CMK (cell line): ENCODE data around the gene IPO11.
"Not testable (repeated sequence)": the region's sequence is repeated elsewhere in the genome, so short reads cannot be mapped to it uniquely, and the experiment has no call there.

ENCODE experiments used
- DNase-seq: peaks from one replicate; pipeline ENCODE4 v3.0.0-alpha.2; 2010; ENCODE audit warnings: low read depth

The IPO11 gene

DNA sequence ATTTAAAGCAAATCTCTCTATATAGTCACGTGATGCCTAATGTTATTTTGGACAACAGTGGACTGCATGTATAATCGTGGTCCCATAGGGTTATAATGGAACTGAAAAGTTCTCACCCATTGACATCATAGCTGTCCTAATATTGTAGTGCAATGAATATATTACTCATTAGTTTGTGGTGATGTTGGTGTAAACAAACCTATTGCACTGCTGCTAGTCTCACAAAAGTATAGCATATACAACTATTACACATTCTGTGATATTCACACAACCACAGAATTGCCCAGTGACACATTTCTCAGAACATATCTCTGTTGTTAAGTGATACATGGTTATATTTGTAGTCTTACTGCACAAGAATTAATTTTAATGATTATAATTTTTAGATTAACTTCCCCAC lies 37.7 kb downstream of the IPO11 start:
- DNase-seq: no peak

DNA sequence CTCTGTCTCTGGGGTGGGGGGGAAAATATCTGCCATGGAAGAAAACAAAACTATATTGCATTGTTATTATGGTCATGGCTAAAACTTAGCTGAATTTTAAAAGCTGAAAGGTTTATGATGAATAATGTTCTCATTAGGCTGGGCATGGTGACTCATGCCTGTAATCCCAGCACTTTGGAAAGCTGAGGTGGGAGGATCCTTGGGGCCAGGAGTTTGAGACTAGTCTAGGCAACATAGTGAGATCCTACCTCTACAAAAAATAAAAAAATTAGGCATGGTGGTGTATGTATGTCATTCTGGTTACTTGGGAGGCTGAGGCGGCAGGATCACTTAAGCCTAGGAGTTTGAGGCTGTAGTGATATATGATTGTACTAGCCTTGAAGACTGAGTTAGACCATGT lies 44.5 kb downstream of the IPO11 start:
- DNase-seq: no peak

DNA sequence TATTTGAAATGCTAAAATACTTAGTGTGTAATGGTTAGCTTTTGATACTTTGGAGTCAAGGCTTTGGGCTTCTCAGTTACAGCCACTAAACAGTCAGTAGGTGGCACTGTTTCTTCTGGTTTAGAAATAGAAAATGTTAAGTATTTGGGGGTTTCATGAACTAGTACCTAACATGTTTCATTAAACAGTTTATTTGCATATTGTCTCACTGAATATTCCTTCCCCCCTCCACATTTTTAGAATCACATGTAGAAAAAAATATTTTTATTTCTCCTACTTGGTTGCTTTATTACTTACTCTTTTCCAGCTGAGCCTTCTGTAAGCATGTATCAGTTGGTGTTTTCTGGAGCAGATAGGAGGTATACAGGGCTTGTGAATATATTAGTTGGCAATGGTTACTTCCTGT lies 48.0 kb downstream of the IPO11 start:
- no peak for DNase-seq

DNA sequence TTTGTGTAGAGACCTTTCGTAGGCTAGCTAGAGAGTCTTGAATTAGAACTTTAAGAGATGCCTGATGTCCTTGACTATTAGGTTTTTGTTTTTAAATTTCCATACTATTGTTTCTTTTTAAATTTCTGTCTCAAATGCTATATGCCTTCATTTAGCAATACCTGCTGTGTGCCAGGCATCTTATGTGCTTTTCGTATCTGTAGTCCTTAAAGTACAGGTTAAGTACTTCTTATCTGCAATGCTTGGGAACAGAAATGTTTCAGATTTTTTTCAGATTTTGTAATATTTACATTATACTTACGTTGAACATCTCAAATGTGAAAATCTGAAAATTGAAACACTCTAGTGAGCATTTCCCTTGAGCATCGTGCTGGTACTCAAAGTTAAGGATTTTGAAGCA lies 49.0 kb downstream of the IPO11 start:
- no peak for DNase-seq

DNA sequence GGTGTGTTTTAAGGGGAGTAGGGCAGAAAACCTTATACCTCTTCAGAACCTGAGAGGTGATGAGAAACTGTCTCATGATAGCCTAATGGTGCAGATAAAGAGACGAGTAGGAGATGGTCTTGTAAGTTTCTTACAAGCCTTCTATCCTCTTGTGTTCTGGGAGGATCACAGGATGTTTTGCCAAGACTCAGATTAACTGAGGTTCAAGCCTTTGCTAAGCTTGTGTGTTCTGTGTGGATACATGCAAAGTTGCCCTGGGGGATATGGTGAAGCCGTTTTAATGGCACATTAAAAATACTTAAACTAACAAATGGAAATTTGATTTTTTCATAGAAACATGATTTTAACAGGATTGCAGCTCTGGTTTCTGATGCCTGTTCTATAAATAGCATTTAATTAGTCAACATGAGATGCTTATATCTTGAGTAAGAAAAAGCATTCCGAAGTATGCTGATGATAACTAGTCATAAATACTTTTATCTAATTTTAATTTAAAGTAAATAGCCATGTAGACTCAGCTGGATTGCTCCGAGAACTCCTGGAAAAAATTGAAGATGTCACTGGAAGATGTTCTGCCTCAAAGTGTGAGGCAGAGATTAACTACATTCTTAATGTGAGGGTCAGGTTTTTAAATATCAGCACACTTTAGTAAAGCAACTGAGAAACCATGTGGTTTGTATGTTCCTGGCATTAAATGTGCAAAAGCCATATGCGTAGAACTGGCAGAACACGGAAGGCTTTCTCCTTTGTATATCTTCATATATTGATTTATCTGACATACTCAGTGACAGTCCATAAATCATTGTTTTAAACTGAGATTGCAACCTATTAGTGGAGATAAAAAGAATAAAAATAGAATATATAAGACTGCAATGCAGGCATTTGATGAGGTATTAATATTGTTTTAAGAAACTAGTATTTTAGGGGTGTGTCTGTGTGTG lies 53.7 kb downstream of the IPO11 start:
- DNase-seq: no peak

DNA sequence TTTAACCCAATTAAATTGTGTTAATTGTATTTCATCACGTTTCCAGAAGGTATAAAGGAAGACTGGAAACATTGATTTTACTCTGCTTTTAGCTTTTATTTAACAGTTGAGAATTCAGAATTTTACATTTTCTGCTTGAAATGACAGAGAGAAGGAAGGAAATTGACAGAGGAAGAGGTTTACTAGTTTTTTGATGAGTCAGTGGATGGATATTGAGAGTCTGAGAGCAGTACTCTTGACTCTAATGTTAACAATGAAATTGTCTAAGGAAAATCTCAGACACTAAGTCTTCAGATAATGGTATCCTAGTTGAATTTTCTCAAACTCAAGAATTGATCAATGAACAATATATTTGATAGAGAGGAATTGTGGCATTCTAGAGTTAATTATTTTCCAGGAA lies 60.6 kb downstream of the IPO11 start:
- no peak for DNase-seq

DNA sequence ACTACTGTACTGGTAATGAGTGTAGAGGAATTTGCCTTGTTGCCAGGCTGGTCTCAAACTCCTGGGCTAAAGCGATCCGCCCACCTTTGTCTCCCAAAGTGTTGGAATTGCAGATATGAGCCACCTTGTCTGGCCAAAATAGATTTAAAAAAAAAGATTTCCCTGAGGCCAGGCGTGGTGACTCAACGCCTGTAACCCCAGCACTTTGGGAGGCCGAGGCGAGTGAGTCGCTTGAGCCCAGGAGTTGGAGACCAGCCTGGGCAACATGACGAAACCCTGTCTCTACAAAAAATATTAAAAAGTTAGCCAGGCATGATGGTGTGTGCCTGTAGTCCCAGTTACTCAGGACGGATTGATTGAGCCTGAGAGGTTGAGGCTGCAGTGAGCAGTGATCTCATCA lies 62.5 kb downstream of the IPO11 start:
- no peak for DNase-seq

DNA sequence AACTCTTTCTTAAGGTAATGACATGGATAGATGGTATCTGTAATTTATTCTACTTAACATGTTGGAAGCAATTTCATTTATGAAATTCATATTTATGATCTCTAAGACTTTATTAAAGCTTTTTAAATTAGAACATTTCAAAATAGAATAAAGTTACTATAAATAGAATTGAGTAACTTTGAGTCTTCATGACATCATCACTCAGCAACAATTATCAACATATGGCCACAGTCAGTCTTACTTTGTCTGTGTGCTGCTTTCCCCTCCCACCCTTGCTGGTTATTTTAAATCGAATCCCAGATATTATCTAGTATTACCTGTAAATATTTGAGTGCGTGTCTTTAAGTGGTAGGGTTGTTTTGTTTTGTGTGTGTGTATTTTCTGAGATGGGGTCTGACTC lies 65.2 kb downstream of the IPO11 start:
- no peak for DNase-seq

DNA sequence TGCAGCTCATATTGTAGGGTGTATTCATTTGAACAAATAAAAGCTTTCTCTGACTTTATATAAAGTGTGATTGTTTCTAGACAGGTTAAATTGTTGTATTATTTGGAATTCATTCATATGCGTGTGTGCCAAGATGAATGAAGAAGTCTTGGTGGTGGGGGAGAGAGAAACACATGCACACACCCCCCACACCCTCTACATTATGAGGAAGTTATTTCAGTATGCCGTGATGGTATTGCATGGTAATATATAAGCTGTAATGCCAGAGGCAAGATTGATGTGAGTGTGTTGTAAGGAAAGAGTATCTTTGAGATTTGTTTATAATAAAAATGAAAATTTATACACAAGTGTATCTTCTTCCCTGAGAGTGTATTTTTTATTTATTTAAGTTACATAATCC lies 71.0 kb downstream of the IPO11 start:
- DNase-seq: no peak

DNA sequence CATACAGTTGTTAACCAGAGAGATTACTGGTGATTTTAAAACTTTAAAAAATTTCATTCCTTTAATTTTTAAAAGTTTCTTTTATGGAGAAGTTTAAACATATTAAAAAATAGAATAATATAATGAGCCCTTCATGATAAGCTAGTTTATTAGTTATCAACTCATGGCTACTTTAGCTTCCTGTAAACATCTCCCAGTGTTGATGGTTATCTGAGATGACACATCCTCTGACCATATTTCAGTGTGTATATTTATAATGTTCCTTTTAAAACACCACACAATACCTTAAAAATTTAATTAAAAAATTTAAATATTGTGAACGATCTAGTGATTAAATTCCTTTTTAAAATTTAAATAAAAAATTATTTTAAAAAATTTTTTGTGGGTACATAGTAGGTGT lies 74.1 kb downstream of the IPO11 start:
- DNase-seq: no peak

DNA sequence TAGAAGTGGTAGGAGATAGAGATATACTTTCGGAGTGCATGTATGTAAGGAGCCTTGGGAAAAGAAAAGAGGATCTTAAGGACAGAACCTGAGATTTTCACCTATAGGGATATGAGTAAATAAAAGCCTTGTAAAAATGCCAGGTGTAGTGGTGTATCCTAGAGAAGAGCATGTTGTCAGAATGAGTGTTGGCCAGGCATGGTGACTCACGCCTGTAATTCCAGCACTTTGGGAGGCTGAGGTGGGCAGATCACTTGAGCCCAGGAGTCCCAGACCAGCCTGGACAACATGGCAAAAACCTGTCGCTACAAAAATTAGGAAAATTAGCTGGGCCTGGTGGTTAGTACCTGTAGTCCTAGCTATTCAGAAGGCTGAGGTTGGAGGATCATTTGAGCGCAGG lies 76.0 kb downstream of the IPO11 start:
- no peak for DNase-seq

DNA sequence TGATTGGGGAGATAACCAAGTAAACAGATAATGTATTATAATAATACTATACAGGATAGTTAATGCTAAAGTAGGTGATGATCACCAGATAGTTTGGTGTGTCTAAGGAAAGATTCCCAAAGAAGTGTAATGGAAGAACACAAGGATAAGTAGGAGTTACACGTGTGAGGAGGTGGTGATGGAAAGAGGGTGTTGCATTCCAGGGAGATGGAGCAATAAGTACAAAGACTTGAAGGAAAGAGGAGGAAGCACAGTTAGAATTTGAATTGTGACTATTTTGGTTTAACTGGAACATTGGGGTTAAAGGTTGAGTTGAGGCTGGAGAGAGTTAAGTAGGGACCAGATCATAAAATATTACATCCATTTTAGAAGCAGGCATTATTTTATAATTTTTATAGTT lies 76.9 kb downstream of the IPO11 start:
- DNase-seq: no peak

DNA sequence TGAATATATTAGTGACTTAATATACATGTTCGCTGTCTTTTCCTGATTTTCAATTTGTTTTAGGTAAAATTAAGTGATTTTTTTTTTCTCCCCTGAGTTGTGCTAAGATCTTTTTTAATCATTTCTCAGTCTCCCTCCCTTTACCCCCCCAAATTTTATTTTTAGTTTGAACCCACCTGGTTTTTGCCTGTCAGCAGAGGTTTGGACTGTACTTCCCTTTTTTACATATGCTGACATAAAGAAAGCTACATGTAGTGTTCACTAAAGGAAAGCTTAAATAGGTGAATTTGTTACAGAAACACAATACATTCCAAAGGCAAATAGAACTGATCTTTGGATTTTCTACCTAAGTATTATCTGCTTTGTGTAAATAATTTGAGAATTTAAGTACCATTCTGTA lies 82.2 kb downstream of the IPO11 start:
- no peak for DNase-seq

DNA sequence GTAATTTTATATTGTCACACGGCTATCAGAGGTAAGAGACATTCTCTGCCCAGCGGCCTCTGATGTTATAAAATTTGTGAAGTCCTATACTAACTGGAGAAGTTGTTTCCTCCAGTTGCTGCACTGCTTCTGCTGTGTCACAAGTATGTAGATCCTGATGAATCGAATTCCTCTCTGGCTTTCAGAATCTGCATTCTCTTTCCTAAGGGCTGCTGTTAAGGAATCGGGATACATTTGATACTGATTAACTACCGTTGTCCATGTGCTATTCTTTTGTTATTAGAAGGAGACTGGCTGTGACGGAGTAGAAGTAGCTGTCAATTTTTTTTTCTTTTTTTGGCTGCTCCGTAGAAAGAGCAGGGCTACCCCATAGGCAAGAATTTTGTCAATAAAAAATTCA lies 84.3 kb downstream of the IPO11 start:
- DNase-seq: no peak

DNA sequence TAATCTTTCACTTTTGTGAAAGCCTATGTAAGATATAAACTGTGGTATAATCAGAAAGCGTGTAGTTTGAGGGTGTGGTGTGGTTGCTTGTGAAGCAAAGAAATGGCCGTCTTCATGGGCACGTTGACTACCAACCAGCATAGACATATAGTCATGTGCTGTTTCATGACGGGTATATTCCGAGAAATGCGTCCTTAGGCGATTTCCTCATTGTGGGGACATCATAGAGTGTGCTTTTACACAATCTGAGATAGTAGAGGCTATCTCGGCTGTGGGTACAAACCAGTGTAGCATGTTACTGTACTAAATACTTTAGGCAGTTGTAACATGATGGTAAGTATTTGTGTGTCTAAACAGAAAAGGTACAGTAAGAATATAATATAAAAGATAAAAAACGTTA lies 86.4 kb downstream of the IPO11 start:
- no peak for DNase-seq

DNA sequence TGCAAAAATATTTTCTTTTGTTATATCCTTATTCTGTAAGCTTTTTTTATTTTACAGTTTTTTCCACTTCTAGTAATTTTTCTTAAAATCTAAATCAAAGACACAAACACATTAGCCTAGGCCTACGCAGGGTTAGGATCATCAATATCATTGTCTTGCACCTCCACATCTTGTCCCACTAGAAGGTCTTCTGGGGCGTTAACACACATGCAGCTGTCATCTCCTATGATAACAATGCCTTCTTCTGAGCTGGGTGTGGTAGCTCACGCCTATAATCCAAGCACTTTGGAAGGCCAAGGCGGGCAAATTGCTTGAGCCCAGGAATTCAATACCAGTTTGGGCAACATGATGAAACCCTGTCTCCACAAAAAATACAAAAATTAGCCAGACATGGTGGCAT lies 87.2 kb downstream of the IPO11 start:
- DNase-seq: no peak

DNA sequence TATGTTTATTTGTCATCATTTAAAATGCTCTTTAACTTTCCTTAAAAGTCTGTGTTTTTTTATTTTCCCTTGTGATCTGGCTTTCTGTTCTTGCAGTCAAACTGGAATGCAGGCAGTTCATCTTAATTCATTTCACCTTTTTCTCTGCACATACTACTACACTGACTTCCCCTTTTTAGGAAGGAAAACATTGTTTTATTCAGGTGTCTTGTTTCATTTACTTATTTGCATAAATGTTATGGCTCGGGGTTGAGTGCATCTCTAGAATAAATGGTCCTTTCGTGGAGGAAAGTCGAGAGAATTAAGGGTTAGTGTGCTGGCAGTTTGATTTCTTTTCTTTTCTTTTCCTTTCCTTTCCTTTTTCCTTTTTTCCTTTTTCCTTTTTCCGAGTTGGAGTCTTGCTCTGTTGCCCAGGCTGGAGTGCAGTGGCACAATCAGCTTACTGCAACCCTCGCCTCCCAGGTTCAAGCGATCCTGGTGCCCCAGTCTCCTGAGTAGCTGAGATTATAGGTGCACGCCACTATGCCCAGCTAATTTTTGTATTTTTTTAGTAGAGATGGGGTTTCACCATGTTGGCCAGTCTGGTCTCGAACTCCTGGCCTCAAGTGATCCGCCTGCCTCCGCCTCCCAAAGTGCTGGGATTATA lies 90.0 kb downstream of the IPO11 start:
- no peak for DNase-seq

DNA sequence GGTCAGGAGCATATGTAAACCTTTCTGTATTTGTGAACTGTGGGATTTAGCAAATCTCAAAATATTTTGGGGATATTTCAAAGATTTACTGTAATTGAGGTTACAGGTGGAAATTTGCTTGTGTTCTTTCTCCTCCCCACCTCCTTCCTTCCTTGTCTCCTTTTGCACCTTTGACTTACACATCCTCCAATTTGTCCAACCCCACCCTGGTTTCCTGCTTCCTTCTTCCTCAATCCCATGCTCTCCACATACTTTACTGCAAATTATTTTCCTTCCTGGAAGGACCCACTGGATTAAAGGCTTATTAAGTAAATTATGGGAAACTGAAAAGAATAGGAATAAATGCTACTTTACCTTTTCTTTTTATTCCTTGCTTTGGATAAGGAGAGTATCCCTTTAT lies 91.6 kb downstream of the IPO11 start:
- no peak for DNase-seq

DNA sequence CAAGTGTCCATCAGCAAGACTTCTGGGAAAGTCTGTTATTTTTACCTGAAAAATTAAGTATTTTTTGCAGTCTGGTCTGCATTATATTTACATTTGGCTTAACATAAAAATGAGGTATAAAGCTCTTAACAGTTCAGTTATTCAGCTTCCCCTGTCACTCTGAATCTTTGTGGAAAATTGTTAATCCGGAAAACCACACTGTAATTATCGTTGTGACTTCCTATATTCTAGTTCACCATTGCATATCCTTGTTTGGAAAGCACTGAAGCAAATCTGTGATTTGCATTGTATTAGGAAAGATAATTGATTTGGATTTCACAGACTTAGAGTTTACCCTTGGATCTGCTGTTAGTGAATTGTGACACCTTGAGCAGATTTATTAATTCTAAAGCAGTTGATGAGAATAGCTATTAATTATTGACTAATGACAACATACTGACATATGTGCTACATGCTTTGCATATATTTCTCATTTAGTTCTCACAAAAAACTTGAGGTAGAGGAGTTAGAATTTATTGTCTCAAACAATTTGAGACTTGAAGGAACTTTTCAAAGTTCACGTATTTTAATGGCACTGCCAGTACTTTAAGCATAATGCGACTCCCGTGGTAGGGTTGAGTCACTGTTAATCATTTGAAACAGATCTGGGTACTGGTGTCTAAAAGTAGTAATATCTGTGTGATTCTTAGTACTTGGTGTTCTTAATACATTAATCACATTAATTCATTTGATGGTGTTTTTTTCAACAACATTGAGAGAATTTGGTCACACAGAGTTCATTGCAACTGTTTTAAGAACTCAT lies 94.3 kb downstream of the IPO11 start:
- no peak for DNase-seq

DNA sequence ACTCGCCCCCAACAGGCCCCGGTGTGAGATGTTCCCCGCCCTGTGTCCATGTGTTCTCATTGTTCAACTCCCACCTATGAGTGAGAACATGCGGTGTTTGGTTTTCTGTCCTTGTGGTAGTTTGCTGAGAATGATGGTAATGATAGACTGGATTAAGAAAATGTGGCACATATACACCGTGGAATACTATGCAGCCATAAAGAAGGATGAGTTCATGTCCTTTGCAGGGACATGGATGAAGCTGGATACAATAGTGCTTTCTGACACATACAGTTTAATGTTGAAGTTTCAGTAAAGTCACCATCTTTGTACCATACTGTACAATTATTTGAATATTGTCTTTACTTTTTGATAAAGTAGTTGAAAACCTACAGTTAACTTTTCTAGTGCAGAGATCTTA lies 96.2 kb downstream of the IPO11 start:
- DNase-seq: not testable (repeated sequence)

DNA sequence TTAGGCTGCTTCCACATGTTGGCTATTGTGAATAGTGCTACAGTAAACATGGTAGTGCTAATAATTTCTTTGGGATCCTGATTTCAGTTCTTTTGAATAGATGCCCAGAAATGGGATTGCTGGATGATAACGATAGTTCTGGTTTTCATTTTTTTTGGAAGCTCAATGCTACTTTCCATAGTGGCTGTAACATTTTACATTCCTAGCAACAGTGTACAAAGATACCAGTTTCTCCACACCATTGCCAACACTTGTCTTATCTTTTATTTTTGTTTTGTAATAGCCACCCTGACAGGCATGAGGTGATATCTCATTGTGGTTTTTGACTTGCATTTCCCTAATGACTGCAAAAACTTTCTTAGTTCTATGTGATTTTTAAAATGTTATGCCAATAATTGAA lies 97.2 kb downstream of the IPO11 start:
- DNase-seq: no peak

DNA sequence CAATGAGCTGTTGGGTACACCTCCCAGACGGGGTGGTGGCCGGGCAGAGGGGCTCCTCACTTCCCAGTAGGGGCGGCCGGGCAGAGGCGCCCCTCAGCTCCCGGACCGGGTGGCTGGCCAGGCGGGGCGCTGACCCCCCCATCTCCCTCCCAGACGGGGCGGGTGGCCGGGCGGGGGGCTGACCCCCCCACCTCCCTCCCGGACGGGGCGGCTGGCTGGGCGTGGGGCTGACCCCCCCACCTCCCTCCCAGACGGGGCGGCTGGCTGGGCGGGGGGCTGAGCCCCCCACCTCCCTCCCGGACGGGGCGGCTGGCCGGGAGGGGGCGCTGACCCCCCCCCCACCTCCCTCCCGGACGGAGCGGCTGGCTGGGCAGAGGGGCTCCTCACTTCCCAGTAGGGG lies 100.5 kb downstream of the IPO11 start:
- not testable (repeated sequence) for DNase-seq
